Measurements from ENCODE around the gene ERMP1.
"Not testable (repeated sequence)": the region's sequence is repeated elsewhere in the genome, so short reads cannot be mapped to it uniquely, and the experiment has no call there.

GRCh38 chr9:5779705-5780218, 53.2 kb downstream of the ERMP1 start:
- TF ChIP-seq CTCF (IDR thresholded peaks at IDR 0.05; ENCODE audit: low read length); EZH2 (IDR thresholded peaks at IDR 0.05; ENCODE audit: borderline replicate concordance, low read length): not testable (repeated sequence)
